ENCODE results near the gene SLC38A1. TPM values are rescaled to one million over a fixed set of nuclear protein-coding genes. Genes with fewer than 3 reads are reported as not detected.
A peak's percentile ranks its signal among the peaks of the same experiment; 100 is the strongest.

SLC38A1 gene
- total RNA-seq, 6 donors from 2014 or later = 12.7 to 75.7 (median 49.9) TPM

DNA sequence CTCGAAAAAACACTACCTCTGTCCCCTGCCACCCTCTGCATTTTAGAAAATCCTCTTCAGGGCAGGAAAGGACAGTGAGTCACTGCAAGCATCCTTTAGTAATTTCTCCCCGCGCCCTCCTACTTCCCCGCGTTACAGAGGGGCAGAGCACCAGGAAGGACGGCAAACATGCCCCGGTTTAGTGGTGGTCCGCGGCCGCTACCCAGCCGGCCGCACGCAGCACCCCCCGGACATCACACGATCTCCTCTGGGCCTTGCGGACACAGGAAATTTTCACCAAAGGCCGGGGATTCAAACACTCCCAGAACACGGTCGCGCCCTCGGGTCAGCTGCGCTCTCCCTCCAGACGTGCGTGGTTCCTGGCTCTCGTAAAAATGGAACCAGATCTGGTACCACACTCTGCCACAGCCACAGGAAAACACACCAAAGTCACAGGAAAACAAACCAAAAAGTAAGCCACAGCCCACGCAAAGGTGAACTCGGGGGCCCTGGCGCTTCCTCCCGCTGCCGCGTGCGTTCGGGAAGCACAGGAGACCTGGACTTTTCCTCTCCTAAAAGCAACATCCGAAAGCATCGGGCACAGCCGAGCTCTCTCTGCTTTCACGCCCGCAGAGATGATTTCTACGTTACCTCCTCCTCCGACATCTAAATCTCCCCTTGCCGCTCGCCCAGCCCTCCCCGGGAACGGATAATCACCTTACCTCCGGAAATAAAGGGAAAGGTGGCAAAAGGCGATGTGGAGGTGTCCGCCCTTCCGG, 839 bp downstream of the SLC38A1 start:
- Histone ChIP-seq H3K9me3 (no peaks in the 10 kb centered on the region), H3K27me3 (peaks cover 0 to 20% (median 3%) of the 10 kb centered on the region in 4 donors), H3K4me1 (peaks cover 28 to 44% (median 37%) of the 10 kb centered on the region in 4 donors), H3K4me3 (peak overlapping the region; percentile 56 to 68 (median 60)), H3K36me3 (no peaks in the 10 kb centered on the region), H3K27ac (peak overlapping the region; percentile 78 to 92 (median 88))
- DNase-seq (peak in 1 of 2 donors; percentile 80), ATAC-seq (ENCODE audit: low FRiP score in 2 of 2) (peak; percentile 35 to 39)
- WGBS, 2 donors = 1% methylated on average over 41 to 48 of the region's 48 CpGs
- TF ChIP-seq POLR2A (IDR thresholded peaks at IDR 0.05) = no peak
- no peak for TF ChIP-seq EP300 (IDR thresholded peaks at IDR 0.05)
- TF ChIP-seq, protein P1, sequence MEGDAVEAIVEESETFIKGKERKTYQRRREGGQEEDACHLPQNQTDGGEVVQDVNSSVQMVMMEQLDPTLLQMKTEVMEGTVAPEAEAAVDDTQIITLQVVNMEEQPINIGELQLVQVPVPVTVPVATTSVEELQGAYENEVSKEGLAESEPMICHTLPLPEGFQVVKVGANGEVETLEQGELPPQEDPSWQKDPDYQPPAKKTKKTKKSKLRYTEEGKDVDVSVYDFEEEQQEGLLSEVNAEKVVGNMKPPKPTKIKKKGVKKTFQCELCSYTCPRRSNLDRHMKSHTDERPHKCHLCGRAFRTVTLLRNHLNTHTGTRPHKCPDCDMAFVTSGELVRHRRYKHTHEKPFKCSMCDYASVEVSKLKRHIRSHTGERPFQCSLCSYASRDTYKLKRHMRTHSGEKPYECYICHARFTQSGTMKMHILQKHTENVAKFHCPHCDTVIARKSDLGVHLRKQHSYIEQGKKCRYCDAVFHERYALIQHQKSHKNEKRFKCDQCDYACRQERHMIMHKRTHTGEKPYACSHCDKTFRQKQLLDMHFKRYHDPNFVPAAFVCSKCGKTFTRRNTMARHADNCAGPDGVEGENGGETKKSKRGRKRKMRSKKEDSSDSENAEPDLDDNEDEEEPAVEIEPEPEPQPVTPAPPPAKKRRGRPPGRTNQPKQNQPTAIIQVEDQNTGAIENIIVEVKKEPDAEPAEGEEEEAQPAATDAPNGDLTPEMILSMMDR (IDR thresholded peaks at IDR 0.05) = no peak
- no peak for TF ChIP-seq POLR2AphosphoS5 (IDR thresholded peaks at IDR 0.05)

DNA sequence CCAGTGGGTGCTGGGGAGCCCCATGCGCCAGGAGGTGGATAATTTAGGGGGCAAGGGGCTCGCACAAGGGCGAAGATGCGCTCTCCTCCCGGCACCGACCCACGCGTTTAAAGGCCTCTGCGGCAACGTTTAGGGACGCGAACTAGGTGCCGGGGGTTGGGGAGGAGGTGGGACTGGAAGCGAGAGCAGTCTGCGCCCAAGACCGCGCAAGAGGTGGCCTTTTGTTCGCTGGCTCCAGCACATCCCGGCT, 1.3 kb downstream of the SLC38A1 start:
- H3K27ac ChIP-seq = peak overlapping the region; percentile 78 to 92 (median 88)
- DNase-seq (peak; percentile 28 to 72), ATAC-seq (ENCODE audit: low FRiP score in 2 of 2) (peak; percentile 1 to 6)
- no peaks in the 10 kb centered on the region for H3K9me3 ChIP-seq
- 0 to 2% methylated on average over 12 to 17 of the region's 19 CpGs for WGBS, 2 donors
- H3K4me3 ChIP-seq = peak overlapping the region; percentile 56 to 68 (median 60)
- H3K4me1 ChIP-seq = peaks cover 28 to 44% (median 37%) of the 10 kb centered on the region in 4 donors
- no peaks in the 10 kb centered on the region for H3K36me3 ChIP-seq
- TF ChIP-seq POLR2A (IDR thresholded peaks at IDR 0.05) = no peak
- H3K27me3 ChIP-seq = peaks cover 0 to 20% (median 3%) of the 10 kb centered on the region in 4 donors

DNA sequence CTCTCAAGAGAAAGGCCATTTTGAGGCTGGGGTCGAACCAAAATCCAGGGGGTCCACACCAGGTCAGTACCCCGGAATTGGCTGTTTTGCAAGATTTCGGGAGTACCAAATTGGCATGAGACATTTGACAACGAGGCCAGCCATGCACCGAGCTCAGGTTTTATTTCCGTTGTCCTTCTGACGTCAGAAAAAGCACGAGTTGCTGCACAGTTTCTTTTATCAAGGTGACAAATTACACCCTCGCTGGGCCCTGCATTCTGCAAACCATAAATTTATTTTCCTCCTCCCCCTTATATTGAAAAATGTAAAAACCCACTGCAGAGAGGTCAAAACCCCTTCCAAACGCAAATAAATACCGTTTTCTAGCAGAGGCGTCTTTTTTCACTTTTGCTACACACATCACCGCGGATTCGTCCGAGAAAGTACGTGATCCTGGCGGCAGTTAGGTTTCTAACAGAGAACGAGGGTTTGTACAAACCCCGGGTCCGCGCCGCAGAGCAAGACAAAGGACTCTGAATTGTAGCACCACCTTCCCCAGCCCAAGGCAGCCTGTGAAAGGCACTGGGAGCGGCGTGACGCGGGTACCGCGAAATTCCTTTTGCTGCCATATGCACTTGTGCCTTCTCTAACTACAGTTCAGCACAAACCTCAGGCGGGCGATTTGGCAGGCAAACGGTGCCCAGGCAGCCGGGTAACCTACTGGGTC, 1.8 kb downstream of the SLC38A1 start:
- H3K27me3 ChIP-seq = peaks cover 0 to 20% (median 3%) of the 10 kb centered on the region in 4 donors
- H3K9me3 ChIP-seq = no peaks in the 10 kb centered on the region
- no peaks in the 10 kb centered on the region for H3K36me3 ChIP-seq
- WGBS, 2 donors = 5 to 7% methylated on average over 23 to 33 of the region's 33 CpGs
- peak overlapping the region; percentile 78 to 92 (median 88) for H3K27ac ChIP-seq
- H3K4me3 ChIP-seq = peak overlapping the region; percentile 56 to 68 (median 60)
- peak in 1 of 2 donors; percentile 76 for DNase-seq
- peaks cover 28 to 44% (median 37%) of the 10 kb centered on the region in 4 donors for H3K4me1 ChIP-seq
- TF ChIP-seq POLR2A (IDR thresholded peaks at IDR 0.05) (peak in 1 of 4 donors; percentile 22), EP300 (IDR thresholded peaks at IDR 0.05) (no peak)
- peak; percentile 46 to 56 for ATAC-seq (ENCODE audit: low FRiP score in 2 of 2)

DNA sequence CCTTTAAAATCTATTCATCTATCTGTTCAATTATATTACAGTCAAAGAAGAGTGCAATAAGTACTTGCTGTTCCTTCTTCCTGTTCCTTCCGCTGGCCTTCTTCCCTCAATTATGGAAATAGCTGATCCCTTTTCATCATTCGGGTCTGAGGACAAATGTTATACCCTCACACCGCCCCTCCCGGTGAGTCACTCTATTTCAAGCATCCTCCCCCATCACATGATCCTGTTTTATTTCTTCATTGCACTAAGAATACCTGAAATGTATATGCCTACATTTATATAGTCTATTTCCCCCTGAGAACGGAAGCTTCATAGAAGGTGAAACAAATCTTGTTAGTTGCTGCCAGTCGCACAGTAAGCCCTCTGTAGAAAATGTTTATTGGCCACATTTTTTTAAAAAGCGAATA, 2.5 kb downstream of the SLC38A1 start:
- Histone ChIP-seq H3K9me3 (no peaks in the 10 kb centered on the region), H3K4me3 (peak overlapping the region in 3 of 4 donors; percentile 57 to 68 (median 62)), H3K4me1 (peaks cover 28 to 46% (median 40%) of the 10 kb centered on the region in 4 donors), H3K27ac (peak overlapping the region in 2 of 4 donors; percentile 90 to 92), H3K36me3 (no peaks in the 10 kb centered on the region), H3K27me3 (peaks cover 0 to 20% (median 3%) of the 10 kb centered on the region in 4 donors)
- TF ChIP-seq, protein P1 (IDR thresholded peaks at IDR 0.05) = no peak
- TF ChIP-seq EP300 (IDR thresholded peaks at IDR 0.05) (no peak), POLR2A (IDR thresholded peaks at IDR 0.05) (no peak), POLR2AphosphoS5 (IDR thresholded peaks at IDR 0.05) (no peak)
- 32 to 45% methylated on average over 7 of the region's 7 CpGs for WGBS, 2 donors
- ATAC-seq (ENCODE audit: low FRiP score in 2 of 2) = no peak
- no peak for DNase-seq

DNA sequence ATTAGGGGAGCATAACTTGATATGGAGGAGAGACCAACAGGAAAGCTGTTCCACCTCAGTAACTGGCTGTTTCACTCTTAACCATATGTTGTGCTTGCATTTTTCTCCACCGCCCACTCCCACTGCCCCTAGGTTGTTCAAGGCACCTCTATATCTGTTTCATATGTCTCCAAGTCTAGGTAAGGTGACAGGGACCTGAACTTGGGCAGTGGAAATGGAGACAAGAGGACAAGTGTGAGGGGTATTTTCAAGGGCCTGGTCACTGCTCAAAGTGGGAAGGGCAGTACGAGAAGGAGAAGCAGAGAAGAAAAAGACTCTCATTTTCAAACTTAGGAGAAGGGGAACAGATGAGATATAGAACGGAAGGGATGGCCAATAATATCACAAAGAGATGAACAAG, 3.1 kb downstream of the SLC38A1 start:
- TF ChIP-seq, protein P1 (IDR thresholded peaks at IDR 0.05) = no peak
- TF ChIP-seq EP300 (IDR thresholded peaks at IDR 0.05) (no peak), POLR2A (IDR thresholded peaks at IDR 0.05) (no peak), POLR2AphosphoS5 (IDR thresholded peaks at IDR 0.05) (no peak)
- Histone ChIP-seq H3K4me1 (peaks cover 28 to 53% (median 40%) of the 10 kb centered on the region in 4 donors), H3K9me3 (no peaks in the 10 kb centered on the region), H3K36me3 (no peaks in the 10 kb centered on the region), H3K27me3 (peaks cover 0 to 20% (median 3%) of the 10 kb centered on the region in 4 donors), H3K27ac (no peak overlapping the region), H3K4me3 (peak overlapping the region in 1 of 4 donors; percentile 62)
- DNase-seq (no peak), ATAC-seq (ENCODE audit: low FRiP score in 2 of 2) (no peak)
- 84 to 89% methylated on average over 3 of the region's 3 CpGs for WGBS, 2 donors

Measured in upper lobe of left lung (tissue), 6 donors.